ENCODE results near the gene PTP4A2.

- TF ChIP-seq CTCF (IDR thresholded peaks at IDR 0.05; ENCODE audit: extremely low read depth in 1 of 2, insufficient read depth in 1 of 2, low read depth in 1 of 2, low read length in 2 of 2) (no peak), JUN (IDR thresholded peaks at IDR 0.05; ENCODE audit: borderline replicate concordance, insufficient read depth, insufficient read length, low read depth) (no peak)
These were observed 51.3 kb downstream of the PTP4A2 start for GRCh38 chr1:31886866-31887265.
